LNCaP clone FGC (cell line): ENCODE results near the gene MBD4.
A peak's percentile ranks its signal among the peaks of the same experiment; 100 is the strongest.

Experiments used
- DNase-seq: peaks from one replicate; pipeline ENCODE4 v3.0.0-alpha.2; 2011; ENCODE audit warnings: low read depth
- H3K4me3 ChIP-seq: 2 replicates; pipeline ENCODE4 v1.5.1; 2011; ENCODE audit warnings: mild to moderate bottlenecking, low read depth, low read length, control low read depth
- TF ChIP-seq, protein P1 (sequence below): IDR thresholded peaks from 2 replicates; pipeline ENCODE4 v1.5.1; 2012; ENCODE audit warnings: mild to moderate bottlenecking; ENCODE audit not compliant: control insufficient read depth, insufficient read depth; ENCODE audit errors: extremely low read depth

Gene MBD4

DNA sequence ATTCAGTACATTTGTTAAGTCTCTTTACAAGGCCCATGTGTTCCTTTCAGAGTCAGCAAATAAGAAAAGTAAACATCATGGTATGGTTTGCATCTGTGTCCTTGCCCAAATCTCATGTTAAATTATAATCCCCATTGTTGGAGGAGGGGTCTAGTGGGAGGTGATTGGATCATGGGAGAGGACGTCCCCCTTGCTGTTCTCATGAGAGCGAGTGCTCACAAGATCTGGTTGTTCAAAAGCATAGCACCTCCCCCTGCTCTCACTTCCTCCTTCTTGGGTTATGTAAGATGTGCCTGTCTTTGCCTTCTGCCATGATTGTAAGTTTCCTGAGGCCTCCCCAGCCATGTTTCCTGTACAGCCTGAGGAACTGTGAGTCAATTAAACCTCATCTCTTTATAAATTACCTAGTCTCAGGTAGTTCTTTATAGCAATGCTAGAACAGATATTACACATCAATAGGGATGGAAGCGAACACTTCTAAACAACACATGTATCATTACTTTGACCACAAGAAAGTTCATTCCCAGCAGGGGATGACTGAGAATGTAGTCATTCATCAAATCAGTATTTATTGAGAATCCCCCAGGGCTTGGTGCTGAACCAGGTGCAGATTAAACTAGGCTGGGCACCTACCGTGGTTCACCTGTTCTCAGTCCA, 15.4 kb downstream of the MBD4 start:
- H3K4me3 ChIP-seq: peak overlapping the region; percentile 60
- TF ChIP-seq, protein P1, sequence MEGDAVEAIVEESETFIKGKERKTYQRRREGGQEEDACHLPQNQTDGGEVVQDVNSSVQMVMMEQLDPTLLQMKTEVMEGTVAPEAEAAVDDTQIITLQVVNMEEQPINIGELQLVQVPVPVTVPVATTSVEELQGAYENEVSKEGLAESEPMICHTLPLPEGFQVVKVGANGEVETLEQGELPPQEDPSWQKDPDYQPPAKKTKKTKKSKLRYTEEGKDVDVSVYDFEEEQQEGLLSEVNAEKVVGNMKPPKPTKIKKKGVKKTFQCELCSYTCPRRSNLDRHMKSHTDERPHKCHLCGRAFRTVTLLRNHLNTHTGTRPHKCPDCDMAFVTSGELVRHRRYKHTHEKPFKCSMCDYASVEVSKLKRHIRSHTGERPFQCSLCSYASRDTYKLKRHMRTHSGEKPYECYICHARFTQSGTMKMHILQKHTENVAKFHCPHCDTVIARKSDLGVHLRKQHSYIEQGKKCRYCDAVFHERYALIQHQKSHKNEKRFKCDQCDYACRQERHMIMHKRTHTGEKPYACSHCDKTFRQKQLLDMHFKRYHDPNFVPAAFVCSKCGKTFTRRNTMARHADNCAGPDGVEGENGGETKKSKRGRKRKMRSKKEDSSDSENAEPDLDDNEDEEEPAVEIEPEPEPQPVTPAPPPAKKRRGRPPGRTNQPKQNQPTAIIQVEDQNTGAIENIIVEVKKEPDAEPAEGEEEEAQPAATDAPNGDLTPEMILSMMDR: no peak
- peak; percentile 100 for DNase-seq

DNA sequence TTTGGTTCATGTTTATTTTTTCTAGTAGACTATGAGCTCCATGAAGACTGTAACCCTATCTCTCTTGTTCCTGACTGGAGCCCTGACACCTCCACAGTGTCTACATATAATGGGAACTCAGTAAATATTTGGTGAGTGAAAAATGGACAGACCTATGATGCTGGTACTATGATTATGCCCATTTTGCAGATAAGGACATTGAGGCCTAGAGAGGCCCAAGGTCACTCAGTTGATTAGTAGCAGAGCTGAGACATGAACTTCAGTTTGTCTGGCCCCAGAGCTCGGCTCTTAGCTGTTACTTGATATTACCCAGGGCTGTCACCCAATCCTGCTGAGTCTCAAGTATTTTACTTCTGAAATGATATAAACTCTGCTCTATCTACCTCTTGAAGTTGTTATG, 16.9 kb downstream of the MBD4 start:
- DNase-seq: no peak
- no peak overlapping the region for H3K4me3 ChIP-seq
- TF ChIP-seq, protein P1: no peak

DNA sequence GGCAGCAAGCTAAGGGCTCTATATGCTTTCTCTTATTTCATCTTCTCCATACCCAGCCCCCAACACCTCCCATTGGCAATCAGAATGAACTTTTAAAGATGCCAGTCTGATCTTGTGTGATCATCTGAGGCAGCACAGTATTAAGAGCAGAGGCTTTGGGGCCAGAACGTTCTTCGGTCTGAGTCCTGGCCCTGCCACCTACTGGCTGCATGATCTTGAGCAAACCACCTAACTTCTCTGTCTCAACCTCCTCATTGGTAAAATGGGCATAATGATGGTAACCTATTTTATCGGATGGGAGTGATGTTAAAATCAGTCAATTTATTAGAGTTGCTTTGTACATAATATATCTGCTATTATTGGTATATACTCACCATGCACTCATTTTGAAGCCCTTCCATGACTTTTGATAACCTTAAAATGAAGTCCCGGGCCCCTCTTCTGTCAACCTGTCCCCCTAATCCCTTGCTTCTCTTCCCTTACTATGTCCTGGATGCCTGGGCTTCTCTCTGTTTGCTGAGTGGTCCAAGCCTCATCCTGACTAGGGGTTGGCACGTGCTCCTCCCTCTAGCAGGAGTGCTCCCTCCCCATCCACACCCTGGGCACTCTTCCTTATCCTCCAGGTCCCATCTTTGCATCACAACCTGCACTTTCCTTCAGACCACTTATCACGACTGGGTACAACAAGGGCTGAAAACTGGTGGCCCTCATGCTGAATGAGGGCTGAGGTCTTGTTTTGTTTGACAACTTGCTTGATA, 17.6 kb downstream of the MBD4 start:
- no peak overlapping the region for H3K4me3 ChIP-seq
- no peak for DNase-seq
- TF ChIP-seq, protein P1: no peak

DNA sequence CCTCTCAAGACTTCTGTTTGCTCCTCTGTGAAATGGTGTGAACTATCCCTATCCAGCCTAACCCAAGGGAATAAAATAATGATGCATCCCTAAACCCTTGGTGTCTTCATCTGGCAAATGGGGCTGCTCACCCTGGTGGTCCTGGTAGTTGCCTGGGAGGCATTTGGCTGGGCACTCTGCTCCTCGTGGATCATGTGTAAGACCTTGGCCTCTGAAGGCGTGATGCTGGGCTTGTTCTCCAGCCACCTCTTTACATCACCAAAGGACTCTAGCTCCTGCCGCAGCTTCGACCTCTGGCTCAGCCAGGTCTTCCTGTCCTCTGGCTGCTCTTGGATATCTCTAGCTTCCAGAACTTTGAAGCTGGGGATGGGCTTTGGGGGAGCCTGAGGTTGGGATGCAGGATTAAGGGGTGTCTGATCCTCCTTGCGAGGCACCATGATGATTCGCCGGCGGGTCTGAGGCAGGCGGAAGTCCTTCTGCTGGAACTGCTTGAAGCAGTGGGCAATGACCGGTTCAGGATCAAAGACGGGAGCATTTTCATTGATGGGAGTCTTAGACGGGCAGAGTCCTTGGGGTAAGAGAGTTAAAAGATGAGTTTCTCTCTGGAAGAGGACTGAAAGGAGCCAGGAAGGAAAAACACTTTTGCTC, 18.4 kb downstream of the MBD4 start:
- H3K4me3 ChIP-seq: no peak overlapping the region
- DNase-seq: no peak
- TF ChIP-seq, protein P1: no peak

DNA sequence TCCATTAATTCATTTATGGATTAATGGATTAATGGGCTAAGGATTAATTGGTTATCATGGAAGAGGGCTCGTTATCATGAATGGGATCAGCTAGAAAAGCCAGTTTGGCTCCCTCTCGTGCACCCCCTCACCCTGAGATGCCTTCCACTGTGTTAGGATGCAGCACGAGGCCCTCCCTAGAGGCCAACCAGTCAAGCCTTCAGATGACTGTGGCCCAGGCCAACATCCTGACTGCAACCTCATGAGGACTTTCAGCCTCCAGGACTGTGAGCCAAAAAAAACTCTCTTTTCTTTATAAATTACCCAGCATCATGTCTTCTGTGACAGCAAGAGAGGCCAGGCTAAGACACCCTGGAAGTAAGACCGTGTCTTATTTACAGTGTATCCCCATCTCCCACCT, 20.3 kb downstream of the MBD4 start:
- H3K4me3 ChIP-seq: no peak overlapping the region
- no peak for DNase-seq
- TF ChIP-seq, protein P1: no peak

DNA sequence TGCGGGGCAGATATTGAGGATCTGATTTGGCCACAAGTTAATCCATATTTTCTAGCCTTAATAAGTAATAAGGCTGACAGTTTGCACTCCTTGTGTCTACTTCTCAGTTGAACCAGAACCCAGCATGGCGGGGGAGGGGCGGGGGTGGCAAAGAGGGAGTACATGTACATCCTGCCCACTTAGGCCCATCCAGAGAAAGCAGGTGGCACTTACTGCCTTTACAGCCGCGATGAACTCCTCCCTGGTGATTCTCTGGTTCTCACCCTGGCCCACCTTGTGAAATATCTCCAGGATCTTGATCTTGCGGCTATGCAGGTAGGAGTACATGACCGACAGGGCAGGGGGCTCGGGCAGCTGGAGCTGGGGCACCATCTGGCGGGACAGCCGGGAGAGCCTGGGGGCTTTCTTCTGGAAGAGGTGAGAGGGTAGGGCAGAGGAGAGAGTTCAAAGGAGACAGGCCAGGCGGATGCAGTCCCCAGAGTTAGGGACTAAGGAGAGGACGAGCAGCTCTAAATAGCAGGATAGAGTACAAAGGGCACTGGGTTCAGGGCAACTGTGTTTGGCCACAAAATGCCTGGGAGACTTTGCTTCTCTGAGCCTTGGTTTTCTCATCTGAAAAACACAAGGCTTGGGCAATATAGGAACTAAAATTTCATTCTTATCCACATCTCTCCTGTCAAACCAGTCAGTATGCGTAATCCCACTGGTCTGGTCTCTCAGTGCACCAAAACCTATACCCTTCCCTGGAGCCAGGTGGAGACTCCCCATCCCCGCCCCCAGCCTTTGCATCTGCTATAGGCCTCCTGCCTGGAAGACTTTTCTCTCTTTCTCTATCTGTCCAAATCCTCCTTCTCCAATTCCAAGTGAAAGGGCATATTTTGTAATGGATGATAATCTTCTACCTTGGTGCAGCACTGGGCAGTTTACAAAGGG, 21.4 kb downstream of the MBD4 start:
- H3K4me3 ChIP-seq: no peak overlapping the region
- DNase-seq: no peak
- TF ChIP-seq, protein P1: no peak
